H1 (cell line): ENCODE measurements around the gene SPTB. TPM values are rescaled to one million over a fixed set of nuclear protein-coding genes. Genes with fewer than 3 reads are reported as not detected.

Experiments used
- CTCF ChIA-PET: fragments of 300-600 bp; sonication (Branson Sonifier 250); formaldehyde crosslinking; loops from one replicate; lab custom pipeline; 2021; ENCODE audit not compliant: partially characterized antibody; lab: Charles Lee
- POLR2A ChIA-PET: fragments of 300-600 bp; sonication (Branson Sonifier 250); formaldehyde crosslinking; loops from one replicate; lab custom pipeline; 2021; ENCODE audit warnings: inconsistent platforms; ENCODE audit not compliant: partially characterized antibody; lab: Charles Lee
- DNase-seq, 2 experiments: peaks; one replicate each; pipeline versions ENCODE4 v3.0.0 to v3.0.0-alpha.2; 2010 to 2022; ENCODE audit warnings: low spot score in 2 of 2, low read depth in 1 of 2, mixed read lengths in 1 of 2
- FAIRE-seq: peaks from 2 replicates; lab custom pipeline; 2011; peaks lifted over from hg19 to GRCh38; lab: Jason Lieb, UNC
- H2AFZ ChIP-seq: 2 replicates; pipeline ENCODE4 v1.8.1; 2012; ENCODE audit warnings: low read length, inconsistent platforms
- H2AK5ac ChIP-seq: 2 replicates; pipeline ENCODE4 v1.6.1; 2013; ENCODE audit warnings: low read depth, low read length
- H2BK120ac ChIP-seq: replicated peaks from 2 replicates; pipeline ENCODE3; 2013; ENCODE audit warnings: low read depth, low read length, inconsistent platforms
- H2BK12ac ChIP-seq: 2 replicates; pipeline ENCODE4 v1.6.1; 2013; ENCODE audit warnings: low read depth, low read length
- H2BK15ac ChIP-seq: 2 replicates; pipeline ENCODE4 v1.6.1; 2013; ENCODE audit warnings: low read length
- H2BK20ac ChIP-seq: 2 replicates; pipeline ENCODE4 v1.6.1; 2013; ENCODE audit warnings: low read length
- H2BK5ac ChIP-seq: 2 replicates; pipeline ENCODE4 v1.6.1; 2013; ENCODE audit warnings: low read depth, low read length
- H3K14ac ChIP-seq: 2 replicates; pipeline ENCODE4 v1.6.1; 2013; ENCODE audit warnings: inconsistent platforms; ENCODE audit not compliant: insufficient read length
- H3K18ac ChIP-seq: 2 replicates; pipeline ENCODE4 v1.6.1; 2013; ENCODE audit warnings: low read length; ENCODE audit errors: extremely low read depth
- H3K23ac ChIP-seq: 2 replicates; pipeline ENCODE4 v1.6.1; 2013; ENCODE audit warnings: inconsistent platforms; ENCODE audit not compliant: insufficient read length
- H3K23me2 ChIP-seq: 2 replicates; pipeline ENCODE4 v1.6.1; 2013; ENCODE audit warnings: low read depth, low read length
- H3K27ac ChIP-seq: 2 replicates; pipeline ENCODE4 v1.6.1; 2011; ENCODE audit warnings: low read depth, low read length, inconsistent platforms
- H3K27me3 ChIP-seq, 4 experiments: replicated peaks in 1 of 4; 1 replicate in 1 of 4; 2 replicates in 3 of 4; pipeline versions ENCODE4 v1.6.1 to v1.8.1; 2011 to 2013; ENCODE audit warnings: low read length in 3 of 4, mild to moderate bottlenecking in 3 of 4, inconsistent platforms in 2 of 4, mixed read lengths in 2 of 4, moderate library complexity in 1 of 4; ENCODE audit not compliant: control insufficient read depth in 3 of 4, insufficient read depth in 3 of 4; ENCODE audit errors: extremely low read depth in 1 of 4
- H3K36me3 ChIP-seq, 4 experiments: 2 replicates each; pipeline versions ENCODE4 v1.6.1 to v1.8.1; 2011 to 2013; ENCODE audit warnings: mild to moderate bottlenecking in 4 of 4, low read length in 3 of 4, moderate library complexity in 2 of 4, control low read depth in 1 of 4, inconsistent platforms in 1 of 4; ENCODE audit not compliant: insufficient read depth in 4 of 4, control insufficient read depth in 2 of 4
- H3K4ac ChIP-seq: replicated peaks from 2 replicates; pipeline ENCODE3; 2013; ENCODE audit warnings: low read length, low read depth, mixed read lengths, inconsistent platforms; ENCODE audit not compliant: insufficient read length
- H3K4me1 ChIP-seq, 4 experiments: replicated peaks in 1 of 4; 1 replicate in 1 of 4; 2 replicates in 3 of 4; pipeline versions ENCODE4 v1.6.1 to v1.8.1; 2011 to 2013; ENCODE audit warnings: low read length in 3 of 4, inconsistent platforms in 2 of 4, mixed read lengths in 1 of 4; ENCODE audit not compliant: insufficient read depth in 4 of 4, control insufficient read depth in 3 of 4
- H3K4me2 ChIP-seq, 2 experiments: 2 replicates each; pipeline versions ENCODE4 v1.6.1 to v1.8.1; 2011 to 2013; ENCODE audit warnings: low read depth in 2 of 2, low read length in 2 of 2, control low read depth in 1 of 2, inconsistent platforms in 1 of 2, mild to moderate bottlenecking in 1 of 2; ENCODE audit not compliant: insufficient read depth in 1 of 2
- H3K4me3 ChIP-seq, 4 experiments: fragments of 200-600, 300-600 bp in 1 of 4; sonication (generic), shearing (Covaris generic), sonication (Bioruptor Twin) in 1 of 4; 2 replicates each; pipeline versions ENCODE4 v1.5.1 to v1.8.1; 2011 to 2016; ENCODE audit warnings: low read length in 4 of 4, low read depth in 3 of 4, control low read depth in 2 of 4, inconsistent platforms in 2 of 4, mild to moderate bottlenecking in 2 of 4, mixed read lengths in 1 of 4, moderate library complexity in 1 of 4; ENCODE audit not compliant: insufficient read depth in 2 of 4; ENCODE audit errors: extremely low read depth in 1 of 4
- H3K56ac ChIP-seq: replicated peaks from 2 replicates; pipeline ENCODE3; 2013; ENCODE audit warnings: low read depth, mild to moderate bottlenecking, mixed read lengths, low read length, inconsistent platforms; ENCODE audit not compliant: insufficient read length
- H3K79me1 ChIP-seq: 2 replicates; pipeline ENCODE4 v1.6.1; 2013; ENCODE audit warnings: low read depth, low read length, control low read depth
- H3K79me2 ChIP-seq, 2 experiments: 2 replicates each; pipeline versions ENCODE4 v1.6.1 to v1.8.1; 2012 to 2013; ENCODE audit warnings: low read length in 2 of 2, mild to moderate bottlenecking in 2 of 2, inconsistent platforms in 1 of 2; ENCODE audit not compliant: insufficient read depth in 2 of 2, control insufficient read depth in 1 of 2
- H3K9ac ChIP-seq, 4 experiments: replicated peaks in 1 of 4; 1 replicate in 1 of 4; 2 replicates in 3 of 4; pipeline versions ENCODE4 v1.6.1 to v1.8.1; 2011 to 2013; ENCODE audit warnings: low read depth in 3 of 4, low read length in 3 of 4, control low read depth in 2 of 4, mild to moderate bottlenecking in 2 of 4, moderate library complexity in 2 of 4, inconsistent platforms in 1 of 4; ENCODE audit errors: extremely low read depth in 1 of 4
- H3K9me3 ChIP-seq, 2 experiments: 2 replicates each; pipeline versions ENCODE4 v1.6.1 to v1.8.1; 2012 to 2013; ENCODE audit warnings: mild to moderate bottlenecking in 2 of 2, moderate library complexity in 2 of 2, control low read depth in 1 of 2, inconsistent platforms in 1 of 2, low read depth in 1 of 2, low read length in 1 of 2, mixed read lengths in 1 of 2; ENCODE audit not compliant: insufficient read depth in 2 of 2
- H4K20me1 ChIP-seq, 2 experiments: replicated peaks in 1 of 2; 2 replicates each; pipeline versions ENCODE3 to v1.8.1; 2011 to 2013; ENCODE audit warnings: inconsistent platforms in 2 of 2, low read length in 2 of 2, mild to moderate bottlenecking in 1 of 2; ENCODE audit not compliant: insufficient read depth in 2 of 2, control insufficient read depth in 1 of 2
- H4K5ac ChIP-seq: 2 replicates; pipeline ENCODE4 v1.6.1; 2013; ENCODE audit warnings: low read length, low read depth, mixed read lengths, inconsistent platforms; ENCODE audit not compliant: insufficient read length
- H4K8ac ChIP-seq: 2 replicates; pipeline ENCODE4 v1.8.0; 2013; ENCODE audit warnings: mild to moderate bottlenecking, moderate library complexity, low read length, inconsistent platforms; ENCODE audit not compliant: insufficient read depth; ENCODE audit errors: extremely low read depth
- H4K91ac ChIP-seq: replicated peaks from 2 replicates; pipeline ENCODE3; 2013; ENCODE audit warnings: low read length, mixed read lengths, inconsistent platforms; ENCODE audit not compliant: insufficient read length
- CTBP2 ChIP-seq: IDR thresholded peaks from 2 replicates; pipeline ENCODE4 v1.7.0; 2011; ENCODE audit warnings: borderline replicate concordance, mild to moderate bottlenecking, moderate library complexity, mixed read lengths, low read length; ENCODE audit not compliant: insufficient read depth, insufficient read length
- EZH2 ChIP-seq: fragments of 200-600 bp; sonication (generic); IDR thresholded peaks from 2 replicates; pipeline ENCODE4 v1.7.1; 2012; ENCODE audit warnings: low read depth, mild to moderate bottlenecking, moderate library complexity, low read length, inconsistent platforms; ENCODE audit not compliant: severe bottlenecking
- RFX5 ChIP-seq: IDR thresholded peaks from 2 replicates; pipeline ENCODE4 v1.6.1; 2011; ENCODE audit warnings: low read depth, low read length, improper control_type of control experiment, borderline replicate concordance
- SAP30 ChIP-seq: fragments of 300-600 bp; sonication (generic); IDR thresholded peaks from 2 replicates; pipeline ENCODE4 v1.7.1; 2012; ENCODE audit warnings: low read length, moderate library complexity, mild to moderate bottlenecking, inconsistent platforms; ENCODE audit not compliant: insufficient read depth, insufficient replicate concordance
- SUZ12 ChIP-seq: fragments of 200-600 bp; sonication (generic); IDR thresholded peaks from 2 replicates; pipeline ENCODE4 v1.6.1; 2012; ENCODE audit warnings: mild to moderate bottlenecking, inconsistent platforms, low read length, moderate library complexity, mixed read lengths
- WGBS, 2 experiments: shearing (Covaris generic) in 1 of 2; methylation state at CpG; one replicate each; pipeline versions ENCODE4 v1.1.6 to v1.1.7; 2013 to 2015; ENCODE audit warnings: low lambda C conversion rate in 2 of 2, mixed read lengths in 2 of 2, inconsistent platforms in 1 of 2, low coverage in 1 of 2, missing lambda C conversion rate in 1 of 2; ENCODE audit not compliant: insufficient replicate concordance in 2 of 2, insufficient coverage in 1 of 2, insufficient read length in 1 of 2; ENCODE audit errors: extremely low coverage in 1 of 2, missing lambda C conversion rate in 1 of 2; 5-methylcytosine and 5-hydroxymethylcytosine counted together
- polyA plus RNA-seq, 7 experiments: library from polyadenylated mRNA; depleted of rRNA in 3 of 7; stranded (reverse) in 5 of 7; unstranded in 2 of 7; fragments of >200 nt in 5 of 7; fragments of 200-250 nt in 2 of 7; gene quantifications; 1 replicate in 5 of 7; 2 replicates in 1 of 7; 4 replicates in 1 of 7; pipeline versions ENCODE4 v1.2.1 to v1.2.3, GENCODE V29; 2011 to 2013; ENCODE audit warnings: missing spikeins in 2 of 7, mixed read lengths in 2 of 7
- total RNA-seq: library from RNA; stranded (reverse); fragmentation: NEBNext Ultra II Directional; extraction: Animal tissue kit (Norgen Biotek cat#: 25700); gene quantifications from 2 replicates; pipeline ENCODE4 v1.2.1, GENCODE V29; 2021
- TF ChIP-seq, protein P1 (sequence below), 3 experiments: IDR thresholded peaks; 1 replicate in 2 of 3; 2 replicates in 1 of 3; pipeline versions ENCODE4 v1.5.1 to v1.6.1; 2011; ENCODE audit warnings: low read length in 3 of 3, mild to moderate bottlenecking in 3 of 3, inconsistent platforms in 2 of 3, low read depth in 1 of 3, moderate library complexity in 1 of 3; ENCODE audit not compliant: insufficient read depth in 1 of 3; ENCODE audit errors: control extremely low read depth in 1 of 3
- TF ChIP-seq, protein P2 (sequence below): IDR thresholded peaks from 2 replicates; pipeline ENCODE4 v1.6.1; 2012; ENCODE audit warnings: inconsistent platforms

Gene SPTB
- total and polyA plus RNA-seq, 2 of the 8 experiments (the other 6 are each of a cell fraction or from before 2014, with no cell fraction given), result 0.30 to 2.4 TPM

DNA sequence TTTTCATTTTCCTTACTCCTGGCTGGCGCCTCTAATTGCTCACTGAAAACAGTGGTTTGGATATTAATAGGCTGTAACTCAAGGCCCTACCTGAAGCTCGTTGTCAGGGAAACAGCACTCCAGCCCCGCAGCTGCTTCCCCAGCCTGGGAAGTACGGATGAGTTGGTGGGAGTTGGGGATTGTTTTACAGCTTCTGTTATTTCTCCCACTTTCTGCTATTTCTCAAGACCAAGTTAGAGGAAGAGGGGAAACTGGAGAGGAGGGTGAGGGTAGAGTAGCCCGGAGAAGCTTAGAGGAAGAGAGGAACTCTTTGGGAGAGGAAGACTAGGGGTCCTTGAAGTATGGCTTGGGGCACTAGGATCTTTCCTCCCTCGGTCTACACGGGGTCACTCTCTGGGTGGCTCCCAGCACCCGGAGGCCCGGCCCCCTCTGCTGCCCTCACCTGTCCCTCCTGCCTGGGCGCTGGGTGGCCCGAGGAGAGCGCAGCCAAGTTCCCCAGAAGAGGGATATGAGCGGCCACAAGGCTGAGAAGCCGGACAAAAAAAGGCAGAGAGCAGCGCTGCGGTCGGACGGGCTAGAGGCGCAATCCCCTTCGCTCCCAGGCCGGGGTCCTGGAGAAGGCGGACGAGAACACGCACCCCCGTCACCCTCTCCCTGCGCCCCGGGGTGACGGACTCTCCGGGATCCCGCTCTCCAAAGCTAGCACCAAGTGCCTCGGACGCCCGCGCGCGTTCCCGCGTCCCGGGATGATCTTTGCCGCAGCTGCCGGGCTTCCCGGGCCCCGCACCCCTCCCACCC, 671 bp downstream of the SPTB start:
- H2BK20ac ChIP-seq, result no peak overlapping the region
- H2BK5ac ChIP-seq, result no peak overlapping the region
- no peak overlapping the region for H4K5ac ChIP-seq
- no peak overlapping the region for H4K91ac ChIP-seq
- H3K36me3 ChIP-seq, result no peaks in the 10 kb centered on the region
- peaks cover 0 to 34% (median 24%) of the 10 kb centered on the region in 4 experiments; a peak in 6 of 7 replicates for H3K27me3 ChIP-seq
- H3K4ac ChIP-seq, result no peak overlapping the region
- no peak overlapping the region for H3K14ac ChIP-seq
- no peaks in the 10 kb centered on the region for H3K79me2 ChIP-seq
- ChIA-PET POLR2A (interaction anchor here (0.6 to 1.1 kb wide), 5 partner anchors 14 to 340 kb away, joined by 3 to 4 read pairs (median 3); no protein-coding TSS in a partner anchor), CTCF (interaction anchor here (0.6 to 9.1 kb wide), 23 partner anchors 12 to 1135 kb away, joined by 3 to 97 read pairs (median 4); no protein-coding TSS in a partner anchor)
- no peak overlapping the region for H3K23ac ChIP-seq
- no peak overlapping the region for H3K9ac ChIP-seq
- no peak overlapping the region for H2AK5ac ChIP-seq
- H3K4me1 ChIP-seq, result peaks cover 0 to 3% (median 1%) of the 10 kb centered on the region in 4 experiments; a peak in 5 of 7 replicates
- no peak overlapping the region for H2AFZ ChIP-seq
- no peak overlapping the region; the same call in 1 of the 2 replicates for H3K18ac ChIP-seq
- no peak overlapping the region for H4K8ac ChIP-seq
- H3K27ac ChIP-seq, result no peak overlapping the region
- peaks cover 8% of the 10 kb centered on the region; the same call in 1 of the 2 replicates for H3K23me2 ChIP-seq
- H2BK15ac ChIP-seq, result 0 out of 2 replicates have a peak overlapping the region, but pooled peaks have one; percentile 53
- DNase-seq, result peak in 1 of 2 experiments; percentile 73
- 12% methylated on average over 17 of the region's 43 CpGs; no CpG with 5 or more reads in 1 of the 2 experiments for WGBS, 2 experiments
- no peak overlapping the region for H3K56ac ChIP-seq
- no peak for FAIRE-seq
- H3K4me2 ChIP-seq, result peak overlapping the region; percentile 98 to 99
- H3K9me3 ChIP-seq, result no peaks in the 10 kb centered on the region
- H4K20me1 ChIP-seq, result no peaks in the 10 kb centered on the region
- H3K79me1 ChIP-seq, result no peaks in the 10 kb centered on the region
- H3K4me3 ChIP-seq, result peak overlapping the region; percentile 56 to 82 (median 66)
- H2BK12ac ChIP-seq, result no peak overlapping the region
- no peak overlapping the region for H2BK120ac ChIP-seq
- TF ChIP-seq RFX5 (no peak), SUZ12 (peak; percentile 61), CTBP2 (no peak), SAP30 (no peak), EZH2 (peak; percentile 66)
- TF ChIP-seq, protein P1, sequence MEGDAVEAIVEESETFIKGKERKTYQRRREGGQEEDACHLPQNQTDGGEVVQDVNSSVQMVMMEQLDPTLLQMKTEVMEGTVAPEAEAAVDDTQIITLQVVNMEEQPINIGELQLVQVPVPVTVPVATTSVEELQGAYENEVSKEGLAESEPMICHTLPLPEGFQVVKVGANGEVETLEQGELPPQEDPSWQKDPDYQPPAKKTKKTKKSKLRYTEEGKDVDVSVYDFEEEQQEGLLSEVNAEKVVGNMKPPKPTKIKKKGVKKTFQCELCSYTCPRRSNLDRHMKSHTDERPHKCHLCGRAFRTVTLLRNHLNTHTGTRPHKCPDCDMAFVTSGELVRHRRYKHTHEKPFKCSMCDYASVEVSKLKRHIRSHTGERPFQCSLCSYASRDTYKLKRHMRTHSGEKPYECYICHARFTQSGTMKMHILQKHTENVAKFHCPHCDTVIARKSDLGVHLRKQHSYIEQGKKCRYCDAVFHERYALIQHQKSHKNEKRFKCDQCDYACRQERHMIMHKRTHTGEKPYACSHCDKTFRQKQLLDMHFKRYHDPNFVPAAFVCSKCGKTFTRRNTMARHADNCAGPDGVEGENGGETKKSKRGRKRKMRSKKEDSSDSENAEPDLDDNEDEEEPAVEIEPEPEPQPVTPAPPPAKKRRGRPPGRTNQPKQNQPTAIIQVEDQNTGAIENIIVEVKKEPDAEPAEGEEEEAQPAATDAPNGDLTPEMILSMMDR (IDR thresholded peaks at IDR 0.05; ENCODE audit: control extremely low read depth in 1 of 3, insufficient read depth in 1 of 3, low read depth in 1 of 3, low read length in 3 of 3), result no peak
- TF ChIP-seq, protein P2, sequence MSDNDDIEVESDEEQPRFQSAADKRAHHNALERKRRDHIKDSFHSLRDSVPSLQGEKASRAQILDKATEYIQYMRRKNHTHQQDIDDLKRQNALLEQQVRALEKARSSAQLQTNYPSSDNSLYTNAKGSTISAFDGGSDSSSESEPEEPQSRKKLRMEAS, result no peak
